Kidney (tissue), 14 donors: ENCODE data around the gene KAT8. TPM values are rescaled to one million over a fixed set of nuclear protein-coding genes. Genes with fewer than 3 reads are reported as not detected.
"Not testable (repeated sequence)": the region's sequence is repeated elsewhere in the genome, so short reads cannot be mapped to it uniquely, and the experiment has no call there.

Source experiments
- DNase-seq, 5 donors: peaks; one replicate each; pipeline ENCODE4 v3.0.0-alpha.2; 2013 to 2020
- FAIRE-seq: peaks from 2 replicates; lab custom pipeline; 2012; peaks lifted over from hg19 to GRCh38; lab: Jason Lieb, UNC
- H3K27ac ChIP-seq, 2 donors: one replicate each; pipeline ENCODE4 v1.7.0; 2013; ENCODE audit warnings: low read depth in 2 of 2, low read length in 2 of 2, inconsistent platforms in 1 of 2
- H3K27me3 ChIP-seq: one replicate; pipeline ENCODE4 v1.7.1; 2013; ENCODE audit warnings: low read length, inconsistent platforms; ENCODE audit not compliant: control insufficient read depth, insufficient read depth
- H3K36me3 ChIP-seq, 3 donors: one replicate each; pipeline versions ENCODE4 v1.7.0 to v1.7.1; 2013; ENCODE audit warnings: low read length in 3 of 3, control low read depth in 1 of 3, inconsistent platforms in 1 of 3; ENCODE audit not compliant: insufficient read depth in 3 of 3, control insufficient read depth in 2 of 3
- H3K4me1 ChIP-seq, 3 donors: one replicate each; pipeline versions ENCODE4 v1.7.0 to v1.7.1; 2013; ENCODE audit warnings: low read length in 3 of 3, inconsistent platforms in 1 of 3, low read depth in 1 of 3; ENCODE audit not compliant: control insufficient read depth in 2 of 3, insufficient read depth in 2 of 3
- H3K4me3 ChIP-seq, 3 donors: one replicate each; pipeline versions ENCODE4 v1.7.0 to v1.8.1; 2013; ENCODE audit warnings: low read length in 3 of 3, control low read depth in 1 of 3, inconsistent platforms in 1 of 3
- H3K9ac ChIP-seq, 3 donors: one replicate each; pipeline versions ENCODE4 v1.7.0 to v1.7.1; 2013; ENCODE audit warnings: low read length in 3 of 3, control low read depth in 1 of 3, inconsistent platforms in 1 of 3
- H3K9me3 ChIP-seq, 3 donors: one replicate each; pipeline versions ENCODE4 v1.7.0 to v1.7.1; 2013; ENCODE audit warnings: low read length in 3 of 3, control low read depth in 1 of 3, inconsistent platforms in 1 of 3; ENCODE audit not compliant: control insufficient read depth in 2 of 3, insufficient read depth in 1 of 3
- intact Hi-C: fragments of 100-400 bp; cut with DNase I; formaldehyde crosslinking; loops from one replicate; pipeline ENCODE4 v1.11.1; 2022
- polyA plus RNA-seq: library from polyadenylated mRNA; stranded (reverse); fragments of 350-450 nt; fragmentation: Illumina TruSeq; extraction: RNeasy Lipid Tissue Mini Kit (QIAGEN cat#74804); gene quantifications from one replicate; pipeline ENCODE4 v1.2.3, GENCODE V29; 2014; ENCODE audit warnings: low read depth, low replicate concordance; ENCODE audit not compliant: insufficient read depth
- total RNA-seq: library from RNA; stranded (reverse); fragmentation: NEBNext Ultra II Directional; extraction: Animal tissue kit (Norgen Biotek cat#: 25700); gene quantifications from one replicate; pipeline ENCODE4 v1.2.1, GENCODE V29; 2021
- TF ChIP-seq, protein P1 (sequence below): IDR thresholded peaks from 3 replicates; pipeline ENCODE4 v1.5.1; 2012; ENCODE audit warnings: mild to moderate bottlenecking, moderate library complexity, borderline replicate concordance; ENCODE audit not compliant: insufficient read depth; ENCODE audit errors: extremely low read depth
- donor health status: control.
- donor health status: control.
- donor health status: control.
- donor health status: control.
- donor health status: control.
- donor health status: DM: yes; HTN: yes; CAD: no.
- donor health status: Normal renal cell carcinoma (clear cell type).

The KAT8 gene
- total and polyA plus RNA-seq, 2 donors from 2014 or later, result 40.9 to 83.8 TPM

DNA sequence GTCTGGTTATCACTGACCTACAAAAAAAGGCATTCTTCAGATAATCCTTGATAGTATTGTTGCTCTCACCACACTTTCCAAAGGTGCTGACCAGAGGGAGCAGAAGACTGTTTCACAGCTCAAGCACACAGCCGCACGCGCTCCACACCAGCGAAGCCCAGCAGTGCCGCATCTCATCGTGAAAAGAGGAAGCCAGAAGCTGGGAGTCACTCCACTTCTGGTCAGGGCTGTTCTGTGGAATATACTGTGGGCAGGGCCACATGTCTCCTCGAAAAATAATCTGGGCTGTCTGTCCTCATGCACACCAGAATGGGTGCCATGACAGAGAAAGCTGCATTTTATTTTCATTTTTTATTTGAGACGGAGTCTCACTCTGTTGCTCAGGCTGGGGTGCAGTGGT is 39.7 kb downstream of the KAT8 start:
- H3K9ac ChIP-seq, result no peak overlapping the region
- no peaks in the 10 kb centered on the region for H3K9me3 ChIP-seq
- H3K27ac ChIP-seq, result no peak overlapping the region
- TF ChIP-seq, protein P1, sequence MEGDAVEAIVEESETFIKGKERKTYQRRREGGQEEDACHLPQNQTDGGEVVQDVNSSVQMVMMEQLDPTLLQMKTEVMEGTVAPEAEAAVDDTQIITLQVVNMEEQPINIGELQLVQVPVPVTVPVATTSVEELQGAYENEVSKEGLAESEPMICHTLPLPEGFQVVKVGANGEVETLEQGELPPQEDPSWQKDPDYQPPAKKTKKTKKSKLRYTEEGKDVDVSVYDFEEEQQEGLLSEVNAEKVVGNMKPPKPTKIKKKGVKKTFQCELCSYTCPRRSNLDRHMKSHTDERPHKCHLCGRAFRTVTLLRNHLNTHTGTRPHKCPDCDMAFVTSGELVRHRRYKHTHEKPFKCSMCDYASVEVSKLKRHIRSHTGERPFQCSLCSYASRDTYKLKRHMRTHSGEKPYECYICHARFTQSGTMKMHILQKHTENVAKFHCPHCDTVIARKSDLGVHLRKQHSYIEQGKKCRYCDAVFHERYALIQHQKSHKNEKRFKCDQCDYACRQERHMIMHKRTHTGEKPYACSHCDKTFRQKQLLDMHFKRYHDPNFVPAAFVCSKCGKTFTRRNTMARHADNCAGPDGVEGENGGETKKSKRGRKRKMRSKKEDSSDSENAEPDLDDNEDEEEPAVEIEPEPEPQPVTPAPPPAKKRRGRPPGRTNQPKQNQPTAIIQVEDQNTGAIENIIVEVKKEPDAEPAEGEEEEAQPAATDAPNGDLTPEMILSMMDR, result no peak
- no peaks in the 10 kb centered on the region for H3K36me3 ChIP-seq
- no peak overlapping the region for H3K4me3 ChIP-seq
- no peak for FAIRE-seq
- no peak for DNase-seq
- H3K4me1 ChIP-seq, result no peaks in the 10 kb centered on the region
- intact Hi-C loops, result no loop called here
- no peaks in the 10 kb centered on the region for H3K27me3 ChIP-seq

DNA sequence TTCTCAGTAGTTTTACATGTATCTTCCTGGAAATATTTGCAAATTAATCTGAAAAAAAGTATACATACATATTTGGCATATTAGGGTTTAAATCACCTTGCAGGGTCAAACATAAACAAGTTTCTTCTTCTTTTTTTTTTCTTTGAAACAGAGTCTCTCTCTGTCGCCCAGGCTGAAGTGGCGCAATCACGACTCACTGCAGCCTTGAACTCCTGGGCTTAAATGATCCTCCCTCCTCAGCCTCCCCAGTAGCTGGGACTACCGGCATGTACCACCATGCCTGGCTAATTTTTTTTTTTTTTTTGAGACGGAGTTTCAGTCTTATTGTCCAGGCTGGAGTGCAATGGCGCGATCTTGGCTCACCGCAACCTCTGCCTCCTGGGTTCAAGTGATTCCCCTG is 49.9 kb downstream of the KAT8 start:
- H3K9me3 ChIP-seq, result no peaks in the 10 kb centered on the region
- intact Hi-C loops, result no loop called here
- no peaks in the 10 kb centered on the region for H3K4me1 ChIP-seq
- no peaks in the 10 kb centered on the region for H3K27me3 ChIP-seq
- no peak overlapping the region for H3K27ac ChIP-seq
- no peak for FAIRE-seq
- DNase-seq, result no peak
- no peak overlapping the region for H3K9ac ChIP-seq
- no peaks in the 10 kb centered on the region for H3K36me3 ChIP-seq
- TF ChIP-seq, protein P1, result no peak
- H3K4me3 ChIP-seq, result no peak overlapping the region

GRCh38 chr16:31168848-31169247 is 51.4 kb downstream of the KAT8 start:
- intact Hi-C loops, result no loop called here
- FAIRE-seq, result no peak
- H3K9me3 ChIP-seq, result no peaks in the 10 kb centered on the region
- H3K36me3 ChIP-seq, result no peaks in the 10 kb centered on the region
- no peak overlapping the region for H3K9ac ChIP-seq
- H3K4me1 ChIP-seq, result no peaks in the 10 kb centered on the region
- no peak overlapping the region for H3K27ac ChIP-seq
- no peak for DNase-seq
- no peak overlapping the region for H3K4me3 ChIP-seq
- H3K27me3 ChIP-seq, result no peaks in the 10 kb centered on the region
- TF ChIP-seq, protein P1, result no peak

DNA sequence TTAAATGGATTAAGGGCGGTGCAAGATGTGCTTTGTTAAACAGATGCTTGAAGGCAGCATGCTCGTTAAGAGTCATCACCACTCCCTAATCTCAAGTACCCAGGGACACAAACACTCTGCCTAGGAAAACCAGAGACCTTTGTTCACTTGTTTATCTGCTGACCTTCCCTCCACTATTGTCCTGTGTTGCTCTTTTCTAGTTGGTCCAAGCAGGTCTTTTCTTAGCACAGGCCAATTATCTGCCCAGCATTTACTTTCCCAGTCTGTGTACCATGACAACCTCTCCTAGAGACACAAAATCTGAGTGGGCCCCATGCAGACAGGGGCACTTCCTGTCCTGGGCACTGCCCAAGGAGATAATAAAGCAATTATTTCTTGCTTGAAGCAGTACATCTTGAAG is 52.6 kb downstream of the KAT8 start:
- H3K27ac ChIP-seq, H3K27me3 ChIP-seq, DNase-seq, H3K9me3 ChIP-seq, intact Hi-C loops, H3K4me3 ChIP-seq, H3K9ac ChIP-seq, FAIRE-seq, H3K4me1 ChIP-seq, H3K36me3 ChIP-seq: not testable (repeated sequence)
